Type B pancreatic cell (in vitro differentiated cells): ENCODE measurements around the gene KIF25. TPM values are rescaled to one million over a fixed set of nuclear protein-coding genes. Genes with fewer than 3 reads are reported as not detected.

Source experiments
- DNase-seq: peaks from one replicate; pipeline ENCODE4 v3.0.0; 2021; ENCODE audit warnings: mixed read lengths; ENCODE audit not compliant: unreplicated experiment; ENCODE audit errors: extremely low spot score
- H3K27ac Mint-ChIP-seq: 2 replicates; pipeline ENCODE4 v1.8.0; 2021; ENCODE audit warnings: mild to moderate bottlenecking, mixed read lengths
- H3K27me3 Mint-ChIP-seq: 2 replicates; pipeline ENCODE4 v1.8.0; 2021; ENCODE audit warnings: mixed read lengths
- H3K36me3 Mint-ChIP-seq: 2 replicates; pipeline ENCODE4 v1.8.0; 2021; ENCODE audit warnings: mixed read lengths
- H3K4me1 Mint-ChIP-seq: one replicate; pipeline ENCODE4 v1.8.0; 2021; ENCODE audit warnings: mixed read lengths; ENCODE audit not compliant: unreplicated experiment
- H3K4me3 Mint-ChIP-seq: 2 replicates; pipeline ENCODE4 v1.8.0; 2021; ENCODE audit warnings: mild to moderate bottlenecking, mixed read lengths
- H3K9me3 Mint-ChIP-seq: 2 replicates; pipeline ENCODE4 v1.8.0; 2021; ENCODE audit warnings: mixed read lengths
- total RNA-seq: library from RNA; stranded (reverse); gene quantifications from 2 replicates; pipeline ENCODE4 v1.2.1, GENCODE V29; 2021; ENCODE audit warnings: low replicate concordance
- TF ChIP-seq, protein P1 (sequence below): fragments of 200-600 bp; sonication (generic); conservative IDR thresholded peaks from 2 replicates; pipeline ENCODE4 v1.5.0; 2021; ENCODE audit warnings: antibody characterized with exemption, mild to moderate bottlenecking

Gene KIF25
- total RNA-seq, 1 donor from 2014 or later, result not detected

DNA sequence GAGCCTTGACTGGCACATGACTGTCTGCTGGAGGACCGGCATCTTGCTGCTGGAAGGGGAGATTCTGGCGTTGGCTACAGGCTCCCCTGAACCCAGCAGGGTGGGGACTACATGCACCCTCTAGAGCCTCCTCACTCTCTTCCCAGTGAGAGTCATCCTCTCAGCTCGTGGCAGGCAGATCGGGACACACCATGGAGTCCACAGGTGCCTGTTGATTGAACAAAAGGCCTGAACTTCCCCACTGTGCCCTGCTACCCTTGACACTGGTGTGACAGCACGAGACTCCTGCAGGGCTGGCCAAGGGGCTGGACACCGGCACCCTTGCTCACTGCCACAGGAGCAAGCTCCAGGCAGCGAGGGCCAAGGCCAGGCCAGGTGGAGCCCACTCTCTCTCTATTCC is 73.3 kb downstream of the KIF25 start:
- Mint-ChIP-seq H3K36me3 (no peaks in the 10 kb centered on the region), H3K4me1 (peaks cover 3% of the 10 kb centered on the region), H3K9me3 (no peaks in the 10 kb centered on the region)

DNA sequence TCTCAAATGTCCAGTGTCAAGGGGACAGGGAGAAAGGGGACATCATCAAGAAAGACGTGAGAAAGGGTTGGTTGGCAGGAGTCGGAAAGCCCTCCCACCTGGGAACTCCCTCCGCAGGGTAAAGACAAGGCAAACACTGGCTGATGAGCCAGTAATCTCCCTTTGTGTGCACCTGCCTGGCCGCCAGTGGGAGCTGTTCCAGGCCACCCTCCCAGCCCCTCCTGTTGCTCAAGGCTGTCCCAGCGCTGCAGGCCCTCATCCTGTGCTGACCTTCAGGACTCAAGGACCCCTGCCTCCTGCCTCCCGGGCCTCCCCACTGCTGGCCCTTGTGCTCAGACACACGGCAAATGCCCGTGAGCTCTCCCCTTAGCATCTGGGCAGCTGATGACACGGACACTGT is 74.1 kb downstream of the KIF25 start:
- TF ChIP-seq, protein P1, sequence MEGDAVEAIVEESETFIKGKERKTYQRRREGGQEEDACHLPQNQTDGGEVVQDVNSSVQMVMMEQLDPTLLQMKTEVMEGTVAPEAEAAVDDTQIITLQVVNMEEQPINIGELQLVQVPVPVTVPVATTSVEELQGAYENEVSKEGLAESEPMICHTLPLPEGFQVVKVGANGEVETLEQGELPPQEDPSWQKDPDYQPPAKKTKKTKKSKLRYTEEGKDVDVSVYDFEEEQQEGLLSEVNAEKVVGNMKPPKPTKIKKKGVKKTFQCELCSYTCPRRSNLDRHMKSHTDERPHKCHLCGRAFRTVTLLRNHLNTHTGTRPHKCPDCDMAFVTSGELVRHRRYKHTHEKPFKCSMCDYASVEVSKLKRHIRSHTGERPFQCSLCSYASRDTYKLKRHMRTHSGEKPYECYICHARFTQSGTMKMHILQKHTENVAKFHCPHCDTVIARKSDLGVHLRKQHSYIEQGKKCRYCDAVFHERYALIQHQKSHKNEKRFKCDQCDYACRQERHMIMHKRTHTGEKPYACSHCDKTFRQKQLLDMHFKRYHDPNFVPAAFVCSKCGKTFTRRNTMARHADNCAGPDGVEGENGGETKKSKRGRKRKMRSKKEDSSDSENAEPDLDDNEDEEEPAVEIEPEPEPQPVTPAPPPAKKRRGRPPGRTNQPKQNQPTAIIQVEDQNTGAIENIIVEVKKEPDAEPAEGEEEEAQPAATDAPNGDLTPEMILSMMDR, result no peak
- H3K36me3 Mint-ChIP-seq, result no peaks in the 10 kb centered on the region
- no peaks in the 10 kb centered on the region for H3K9me3 Mint-ChIP-seq
- peaks cover 15% of the 10 kb centered on the region for H3K27me3 Mint-ChIP-seq
- DNase-seq, result no peak
- H3K4me1 Mint-ChIP-seq, result peaks cover 3% of the 10 kb centered on the region
- no peak overlapping the region for H3K4me3 Mint-ChIP-seq
- no peak overlapping the region for H3K27ac Mint-ChIP-seq

More for the DNA sequence above, 73.3 kb downstream of the KIF25 start:
- H3K27me3 Mint-ChIP-seq, result peaks cover 15% of the 10 kb centered on the region
- H3K4me3 Mint-ChIP-seq, result no peak overlapping the region
- no peak overlapping the region for H3K27ac Mint-ChIP-seq
- TF ChIP-seq, protein P1, result no peak
- DNase-seq, result no peak

DNA sequence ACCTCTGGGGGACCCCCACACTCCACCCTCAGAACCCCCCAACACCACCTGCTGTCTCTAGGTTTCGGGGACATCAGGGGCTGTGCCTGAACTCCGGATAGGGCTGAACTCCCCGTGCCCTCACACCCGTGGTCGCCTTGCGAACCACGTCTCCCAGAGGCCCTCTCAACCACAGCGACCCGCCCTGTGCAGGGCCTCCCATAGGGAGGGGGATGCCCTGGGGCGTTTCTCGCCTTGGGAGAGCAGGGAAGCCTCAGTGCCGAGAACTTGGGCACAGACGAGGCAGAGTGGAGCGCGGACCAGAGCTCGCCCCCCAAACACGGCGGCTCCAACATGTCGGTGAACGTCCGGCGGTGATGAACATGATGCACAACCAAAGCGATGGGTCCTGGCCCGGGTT is 74.8 kb downstream of the KIF25 start:
- H3K4me3 Mint-ChIP-seq, result no peak overlapping the region
- no peaks in the 10 kb centered on the region for H3K36me3 Mint-ChIP-seq
- H3K9me3 Mint-ChIP-seq, result no peaks in the 10 kb centered on the region
- H3K27me3 Mint-ChIP-seq, result peaks cover 15% of the 10 kb centered on the region
- DNase-seq, result no peak
- peaks cover 2% of the 10 kb centered on the region for H3K4me1 Mint-ChIP-seq
- H3K27ac Mint-ChIP-seq, result no peak overlapping the region
- TF ChIP-seq, protein P1, result no peak

DNA sequence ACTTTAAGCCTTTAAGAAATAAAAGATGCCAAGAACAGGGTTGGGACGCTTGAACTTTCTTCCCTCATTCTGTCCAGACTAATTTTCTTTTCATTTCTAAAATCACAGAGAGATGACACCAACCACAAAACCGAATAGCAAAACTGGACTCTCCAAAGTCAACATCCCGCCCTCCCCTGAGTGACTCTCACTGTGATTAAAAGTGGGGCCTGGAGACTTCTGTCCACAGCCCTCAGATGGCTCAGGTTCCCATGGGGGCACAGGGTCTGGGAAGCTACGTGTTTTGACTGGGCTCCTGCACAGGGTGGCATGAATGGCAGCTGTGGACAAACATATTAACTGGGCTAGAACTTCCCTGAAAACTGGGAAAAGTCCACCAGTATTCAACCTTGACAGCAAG is 75.3 kb downstream of the KIF25 start:
- TF ChIP-seq, protein P1, result no peak
- H3K4me1 Mint-ChIP-seq, result no peaks in the 10 kb centered on the region
- no peak overlapping the region for H3K4me3 Mint-ChIP-seq
- peaks cover 15% of the 10 kb centered on the region for H3K27me3 Mint-ChIP-seq
- H3K9me3 Mint-ChIP-seq, result no peaks in the 10 kb centered on the region
- H3K36me3 Mint-ChIP-seq, result no peaks in the 10 kb centered on the region
- DNase-seq, result no peak
- H3K27ac Mint-ChIP-seq, result no peak overlapping the region

DNA sequence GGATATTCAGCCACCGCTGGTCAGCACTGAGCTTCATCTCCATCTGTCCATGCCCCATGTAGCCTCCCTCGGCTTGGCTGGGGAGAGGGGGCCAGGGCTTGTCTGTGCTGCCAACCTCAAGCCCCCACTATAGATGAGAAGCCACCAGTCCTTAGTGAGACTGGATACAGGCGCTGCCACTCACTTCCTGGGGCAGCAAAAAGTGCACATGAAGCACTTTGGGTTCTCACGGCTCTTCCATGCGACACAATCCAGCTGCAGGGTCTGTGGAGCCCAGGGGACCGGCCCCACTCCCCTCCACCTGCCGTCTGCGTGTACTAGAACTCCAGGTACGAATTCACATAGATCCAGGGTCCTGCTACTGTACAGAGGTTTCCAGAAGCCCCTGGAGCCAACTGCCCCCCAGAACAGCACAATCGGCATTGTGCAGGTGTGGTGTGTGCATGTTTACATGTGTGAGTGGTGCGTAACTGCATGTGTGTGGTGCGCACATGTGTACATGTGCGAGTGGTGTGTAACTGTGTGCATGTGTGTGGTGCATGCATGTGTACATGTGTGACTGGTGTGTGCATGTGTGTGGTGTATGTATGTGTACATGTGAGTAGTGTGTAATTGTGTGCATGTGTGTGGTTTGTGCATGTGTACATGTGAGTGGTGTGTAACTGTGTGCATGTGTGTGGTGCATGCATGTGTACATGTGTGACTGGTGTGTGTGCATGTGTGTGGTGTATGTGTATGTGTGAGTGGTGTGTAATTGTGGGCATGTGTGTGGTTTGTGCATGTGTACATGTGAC is 76.7 kb downstream of the KIF25 start:
- TF ChIP-seq, protein P1, result no peak
- peaks cover 11% of the 10 kb centered on the region for H3K27me3 Mint-ChIP-seq
- no peak for DNase-seq
- no peaks in the 10 kb centered on the region for H3K4me1 Mint-ChIP-seq
- H3K4me3 Mint-ChIP-seq, result no peak overlapping the region
- no peaks in the 10 kb centered on the region for H3K9me3 Mint-ChIP-seq
- H3K36me3 Mint-ChIP-seq, result no peaks in the 10 kb centered on the region
- H3K27ac Mint-ChIP-seq, result no peak overlapping the region
